ENCODE measurements around the gene SLC35G6.

SLC35G6 gene

DNA sequence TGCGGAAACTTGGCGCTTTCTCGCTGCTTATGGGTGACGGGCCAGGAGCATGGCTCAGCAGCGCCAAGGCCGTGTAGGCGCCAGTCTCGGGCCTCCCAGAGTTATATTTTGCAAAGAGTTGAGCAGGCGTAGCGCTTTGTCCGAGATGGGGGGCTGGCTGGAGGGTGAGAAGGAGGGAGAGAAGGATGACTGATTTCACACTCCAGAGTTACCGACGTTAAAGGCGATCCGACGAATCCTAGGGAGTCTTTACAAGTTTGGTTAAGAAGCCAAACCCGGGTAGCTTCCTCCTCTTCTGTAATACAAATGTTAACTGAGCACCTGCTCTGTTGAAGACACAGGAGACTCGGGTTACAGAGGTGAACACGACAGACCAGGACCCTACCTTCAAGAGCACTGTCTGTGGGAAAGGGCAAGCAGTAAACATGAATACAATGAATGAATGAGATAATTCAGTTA lies 3.7 kb downstream of the SLC35G6 start:
- Histone ChIP-seq H2AK5ac (ENCODE audit: low read length, severe bottlenecking) (no peak overlapping the region), H3K36me3 (ENCODE audit: control insufficient read depth in 1 of 2, insufficient read depth in 2 of 2, low read depth in 1 of 2, low read length in 2 of 2) (peaks cover 7 to 19% of the 10 kb centered on the region in 2 experiments), H3K27me3 (ENCODE audit: control insufficient read depth in 1 of 2, insufficient read depth in 1 of 2, low read length in 2 of 2) (no peaks in the 10 kb centered on the region), H2BK5ac (ENCODE audit: low read depth, low read length, poor library complexity, severe bottlenecking) (no peak overlapping the region), H3K23ac (ENCODE audit: low read length in 2 of 2) (no peak overlapping the region), H3K27ac (ENCODE audit: low read length, poor library complexity, severe bottlenecking) (peak overlapping the region; percentile 51), H2BK15ac (ENCODE audit: low read depth, poor library complexity, severe bottlenecking) (no peak overlapping the region), H3K4me1 (ENCODE audit: control insufficient read depth, insufficient read depth, low read depth, low read length) (peaks cover 26% of the 10 kb centered on the region), H3K9ac (ENCODE audit: low read length) (peak overlapping the region; percentile 100), H3K14ac (ENCODE audit: low read length in 2 of 2) (peak overlapping the region in 1 of 2 experiments; percentile 19), H2BK12ac (ENCODE audit: low read length in 2 of 2) (no peak overlapping the region), H3K4me3 (ENCODE audit: insufficient read depth in 1 of 2, low read depth in 1 of 2, low read length in 2 of 2) (peak overlapping the region; percentile 86 to 98), H4K91ac (ENCODE audit: low read length) (no peak overlapping the region), H3K18ac (ENCODE audit: low read depth in 1 of 2, low read length in 2 of 2) (no peak overlapping the region), H3K9me3 (ENCODE audit: control insufficient read depth, low read length) (no peaks in the 10 kb centered on the region), H4K8ac (ENCODE audit: low read length) (no peak overlapping the region), H3K79me1 (replicated peaks; ENCODE audit: low read length, poor library complexity, severe bottlenecking) (peaks cover 4% of the 10 kb centered on the region), H2AFZ (ENCODE audit: low read depth, low read length) (no peak overlapping the region), H3K4me2 (ENCODE audit: low read length, poor library complexity, severe bottlenecking) (peak overlapping the region; percentile 94), H3K4ac (ENCODE audit: low read depth in 1 of 2, low read length in 2 of 2) (no peak overlapping the region), H2BK120ac (ENCODE audit: low read depth, low read length) (peak overlapping the region; percentile 0)
- no peak for DNase-seq
- 0% methylated on average over 19 of the region's 19 CpGs for WGBS

DNA sequence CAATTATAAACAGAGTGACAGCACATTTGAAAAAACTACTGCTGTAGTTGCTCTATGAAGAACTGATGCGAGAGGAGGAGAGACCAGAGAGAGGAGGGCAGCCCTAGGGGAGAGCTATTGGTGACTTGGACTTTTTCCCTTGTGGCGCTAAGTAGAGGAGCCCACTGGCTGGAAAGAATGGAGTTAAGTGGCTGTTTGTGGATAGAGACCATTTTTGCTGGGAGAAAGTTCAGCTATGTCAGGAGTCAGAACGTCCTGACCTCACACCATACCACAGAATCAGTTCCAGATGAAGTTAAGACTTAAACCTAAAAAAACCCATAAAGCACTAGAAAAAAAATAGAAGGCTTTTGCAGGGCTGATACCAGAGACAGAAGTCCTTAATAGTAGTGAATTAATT lies 4.9 kb downstream of the SLC35G6 start:
- no peaks in the 10 kb centered on the region for H3K9me3 ChIP-seq (ENCODE audit: control insufficient read depth, low read length)
- no peak overlapping the region for H3K4ac ChIP-seq (ENCODE audit: low read depth in 1 of 2, low read length in 2 of 2)
- H4K91ac ChIP-seq (ENCODE audit: low read length), result no peak overlapping the region
- no peak overlapping the region for H2AFZ ChIP-seq (ENCODE audit: low read depth, low read length)
- H2BK120ac ChIP-seq (ENCODE audit: low read depth, low read length), result no peak overlapping the region
- H3K4me1 ChIP-seq (ENCODE audit: control insufficient read depth, insufficient read depth, low read depth, low read length), result peaks cover 25% of the 10 kb centered on the region
- H3K27ac ChIP-seq (ENCODE audit: low read length, poor library complexity, severe bottlenecking), result no peak overlapping the region
- H3K79me1 ChIP-seq (replicated peaks; ENCODE audit: low read length, poor library complexity, severe bottlenecking), result peaks cover 4% of the 10 kb centered on the region
- no peak overlapping the region for H2BK12ac ChIP-seq (ENCODE audit: low read length in 2 of 2)
- peaks cover 9 to 20% of the 10 kb centered on the region in 2 experiments for H3K36me3 ChIP-seq (ENCODE audit: control insufficient read depth in 1 of 2, insufficient read depth in 2 of 2, low read depth in 1 of 2, low read length in 2 of 2)
- peak overlapping the region; percentile 74 for H3K4me2 ChIP-seq (ENCODE audit: low read length, poor library complexity, severe bottlenecking)
- H3K18ac ChIP-seq (ENCODE audit: low read depth in 1 of 2, low read length in 2 of 2), result no peak overlapping the region
- no peak overlapping the region for H3K14ac ChIP-seq (ENCODE audit: low read length in 2 of 2)
- no peak overlapping the region for H2AK5ac ChIP-seq (ENCODE audit: low read length, severe bottlenecking)
- DNase-seq, result peak; percentile 54
- H3K9ac ChIP-seq (ENCODE audit: low read length), result peak overlapping the region; percentile 100
- H4K8ac ChIP-seq (ENCODE audit: low read length), result no peak overlapping the region
- 83% methylated on average over 1 of the region's 3 CpGs for WGBS
- H3K23ac ChIP-seq (ENCODE audit: low read length in 2 of 2), result no peak overlapping the region
- no peaks in the 10 kb centered on the region for H3K27me3 ChIP-seq (ENCODE audit: control insufficient read depth in 1 of 2, insufficient read depth in 1 of 2, low read length in 2 of 2)
- no peak overlapping the region for H2BK5ac ChIP-seq (ENCODE audit: low read depth, low read length, poor library complexity, severe bottlenecking)
- H3K4me3 ChIP-seq (ENCODE audit: insufficient read depth in 1 of 2, low read depth in 1 of 2, low read length in 2 of 2), result peak overlapping the region in 1 of 2 experiments; percentile 98
- no peak overlapping the region for H2BK15ac ChIP-seq (ENCODE audit: low read depth, poor library complexity, severe bottlenecking)

DNA sequence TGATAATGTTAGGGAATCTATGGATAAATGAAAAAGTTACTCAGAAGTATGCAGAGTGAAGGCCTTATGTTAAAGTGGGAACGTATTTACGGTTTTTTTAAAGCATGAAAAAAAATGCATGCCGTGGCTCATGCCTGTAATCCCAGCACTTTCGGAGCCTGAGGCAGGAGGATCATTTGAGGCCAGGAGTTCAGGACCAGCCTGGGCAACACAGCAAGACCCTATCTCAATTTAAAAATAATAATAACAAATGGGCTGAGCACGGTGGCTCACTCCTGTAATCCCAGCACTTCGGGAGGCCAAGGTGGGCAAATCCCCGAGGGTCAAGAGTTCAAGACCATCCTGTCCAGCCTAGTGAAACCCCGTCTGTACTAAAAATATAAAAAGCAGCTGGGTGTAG lies 8.9 kb downstream of the SLC35G6 start:
- Histone ChIP-seq H4K91ac (ENCODE audit: low read length) (no peak overlapping the region), H3K36me3 (ENCODE audit: control insufficient read depth in 1 of 2, insufficient read depth in 2 of 2, low read depth in 1 of 2, low read length in 2 of 2) (peaks cover 11 to 39% of the 10 kb centered on the region in 2 experiments), H3K27ac (ENCODE audit: low read length, poor library complexity, severe bottlenecking) (no peak overlapping the region), H2BK15ac (ENCODE audit: low read depth, poor library complexity, severe bottlenecking) (no peak overlapping the region), H3K14ac (ENCODE audit: low read length in 2 of 2) (no peak overlapping the region), H2BK12ac (ENCODE audit: low read length in 2 of 2) (no peak overlapping the region), H2BK120ac (ENCODE audit: low read depth, low read length) (no peak overlapping the region), H3K9ac (ENCODE audit: low read length) (no peak overlapping the region), H4K8ac (ENCODE audit: low read length) (no peak overlapping the region), H2AK5ac (ENCODE audit: low read length, severe bottlenecking) (no peak overlapping the region), H3K18ac (ENCODE audit: low read depth in 1 of 2, low read length in 2 of 2) (no peak overlapping the region), H3K23ac (ENCODE audit: low read length in 2 of 2) (no peak overlapping the region), H2AFZ (ENCODE audit: low read depth, low read length) (no peak overlapping the region), H2BK5ac (ENCODE audit: low read depth, low read length, poor library complexity, severe bottlenecking) (no peak overlapping the region), H3K4me3 (ENCODE audit: insufficient read depth in 1 of 2, low read depth in 1 of 2, low read length in 2 of 2) (no peak overlapping the region), H3K9me3 (ENCODE audit: control insufficient read depth, low read length) (no peaks in the 10 kb centered on the region), H3K79me1 (replicated peaks; ENCODE audit: low read length, poor library complexity, severe bottlenecking) (no peaks in the 10 kb centered on the region), H3K4me1 (ENCODE audit: control insufficient read depth, insufficient read depth, low read depth, low read length) (peaks cover 16% of the 10 kb centered on the region), H3K4ac (ENCODE audit: low read depth in 1 of 2, low read length in 2 of 2) (no peak overlapping the region), H3K27me3 (ENCODE audit: control insufficient read depth in 1 of 2, insufficient read depth in 1 of 2, low read length in 2 of 2) (no peaks in the 10 kb centered on the region), H3K4me2 (ENCODE audit: low read length, poor library complexity, severe bottlenecking) (no peak overlapping the region)
- no peak for DNase-seq
- WGBS, result 86% methylated on average over 8 of the region's 8 CpGs

DNA sequence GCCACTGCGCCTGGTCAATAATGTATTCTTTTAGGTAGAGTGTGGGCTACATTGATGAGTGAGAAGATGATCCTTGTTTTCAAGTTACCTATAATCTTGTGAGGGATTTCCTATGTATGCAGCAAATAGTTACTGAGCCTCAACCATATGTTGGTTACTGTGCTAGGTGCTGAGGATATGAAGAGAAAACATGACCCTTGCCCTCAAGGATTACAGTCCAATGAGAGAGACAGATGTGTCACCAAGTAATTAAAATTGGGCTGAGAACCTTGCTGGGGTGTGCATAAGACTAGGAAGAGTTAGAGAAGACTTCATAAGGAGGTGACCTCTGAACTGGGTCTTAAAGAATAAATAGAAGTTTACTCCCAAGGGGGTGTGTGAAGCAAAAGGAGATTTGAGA lies 10.3 kb downstream of the SLC35G6 start:
- Histone ChIP-seq H3K18ac (ENCODE audit: low read depth in 1 of 2, low read length in 2 of 2) (no peak overlapping the region), H3K14ac (ENCODE audit: low read length in 2 of 2) (no peak overlapping the region), H3K23ac (ENCODE audit: low read length in 2 of 2) (no peak overlapping the region), H2AFZ (ENCODE audit: low read depth, low read length) (no peak overlapping the region), H3K4me2 (ENCODE audit: low read length, poor library complexity, severe bottlenecking) (no peak overlapping the region), H2BK120ac (ENCODE audit: low read depth, low read length) (no peak overlapping the region), H3K79me1 (replicated peaks; ENCODE audit: low read length, poor library complexity, severe bottlenecking) (peaks cover 8% of the 10 kb centered on the region), H3K36me3 (ENCODE audit: control insufficient read depth in 1 of 2, insufficient read depth in 2 of 2, low read depth in 1 of 2, low read length in 2 of 2) (peaks cover 16 to 51% of the 10 kb centered on the region in 2 experiments), H3K9ac (ENCODE audit: low read length) (no peak overlapping the region), H3K9me3 (ENCODE audit: control insufficient read depth, low read length) (no peaks in the 10 kb centered on the region), H4K91ac (ENCODE audit: low read length) (no peak overlapping the region), H2BK12ac (ENCODE audit: low read length in 2 of 2) (no peak overlapping the region), H3K4me3 (ENCODE audit: insufficient read depth in 1 of 2, low read depth in 1 of 2, low read length in 2 of 2) (no peak overlapping the region), H3K4ac (ENCODE audit: low read depth in 1 of 2, low read length in 2 of 2) (no peak overlapping the region), H2BK15ac (ENCODE audit: low read depth, poor library complexity, severe bottlenecking) (no peak overlapping the region), H3K4me1 (ENCODE audit: control insufficient read depth, insufficient read depth, low read depth, low read length) (peaks cover 11% of the 10 kb centered on the region), H3K27me3 (ENCODE audit: control insufficient read depth in 1 of 2, insufficient read depth in 1 of 2, low read length in 2 of 2) (no peaks in the 10 kb centered on the region), H3K27ac (ENCODE audit: low read length, poor library complexity, severe bottlenecking) (no peak overlapping the region), H2BK5ac (ENCODE audit: low read depth, low read length, poor library complexity, severe bottlenecking) (no peak overlapping the region), H2AK5ac (ENCODE audit: low read length, severe bottlenecking) (no peak overlapping the region), H4K8ac (ENCODE audit: low read length) (no peak overlapping the region)
- WGBS, result 100% methylated on average over 1 of the region's 1 CpG
- DNase-seq, result no peak

Measured in mesenchymal stem cell (in vitro differentiated cells and primary cell).